Amniotic stem cell (primary cell): ENCODE measurements around the gene PLAAT3.
"Not testable (repeated sequence)": the region's sequence is repeated elsewhere in the genome, so short reads cannot be mapped to it uniquely, and the experiment has no call there.

Source experiments
- DNase-seq: peaks from one replicate; lab custom pipeline; 2025; lab: John Stamatoyannopoulos, UW

PLAAT3 gene

DNA sequence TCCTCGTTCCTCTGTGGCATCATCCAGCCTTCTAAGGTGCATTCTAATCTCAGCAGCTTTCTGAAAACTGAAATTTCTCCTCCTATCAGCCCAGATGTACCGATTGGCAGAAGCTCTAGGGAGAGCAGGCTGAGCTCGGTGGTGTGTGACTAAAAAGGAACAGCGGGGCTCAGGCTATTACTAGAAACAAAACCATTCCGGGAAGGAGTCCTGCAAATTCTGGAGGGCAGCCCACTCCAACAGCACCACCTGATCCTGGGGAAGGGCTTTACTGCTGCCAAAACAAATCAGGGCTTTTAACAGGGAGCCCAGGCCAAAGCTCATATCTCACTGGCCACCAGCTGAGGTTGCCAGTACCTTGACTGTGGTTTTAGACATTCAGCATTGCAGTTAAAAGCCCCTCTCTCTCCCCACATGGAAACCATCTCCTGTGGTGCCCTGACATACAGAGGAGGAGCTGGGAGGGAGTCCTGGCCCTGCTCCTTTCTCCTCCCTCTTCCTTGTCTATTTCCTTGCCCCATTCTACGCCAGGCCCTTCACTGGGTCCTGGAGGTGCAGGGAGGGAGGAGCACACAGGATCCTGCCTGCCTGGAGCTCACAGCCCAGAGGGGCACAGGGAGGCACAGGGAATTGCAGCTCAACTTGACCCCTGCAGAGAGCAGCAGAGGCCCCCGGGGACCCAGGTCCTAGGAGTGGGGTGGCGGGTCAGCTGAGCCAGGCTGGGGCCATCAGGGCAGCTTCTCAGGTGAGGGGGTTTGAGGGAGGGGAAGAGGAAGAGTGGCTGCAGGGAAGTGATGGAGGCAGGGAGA lies 76.7 kb downstream of the PLAAT3 start:
- DNase-seq: no peak

DNA sequence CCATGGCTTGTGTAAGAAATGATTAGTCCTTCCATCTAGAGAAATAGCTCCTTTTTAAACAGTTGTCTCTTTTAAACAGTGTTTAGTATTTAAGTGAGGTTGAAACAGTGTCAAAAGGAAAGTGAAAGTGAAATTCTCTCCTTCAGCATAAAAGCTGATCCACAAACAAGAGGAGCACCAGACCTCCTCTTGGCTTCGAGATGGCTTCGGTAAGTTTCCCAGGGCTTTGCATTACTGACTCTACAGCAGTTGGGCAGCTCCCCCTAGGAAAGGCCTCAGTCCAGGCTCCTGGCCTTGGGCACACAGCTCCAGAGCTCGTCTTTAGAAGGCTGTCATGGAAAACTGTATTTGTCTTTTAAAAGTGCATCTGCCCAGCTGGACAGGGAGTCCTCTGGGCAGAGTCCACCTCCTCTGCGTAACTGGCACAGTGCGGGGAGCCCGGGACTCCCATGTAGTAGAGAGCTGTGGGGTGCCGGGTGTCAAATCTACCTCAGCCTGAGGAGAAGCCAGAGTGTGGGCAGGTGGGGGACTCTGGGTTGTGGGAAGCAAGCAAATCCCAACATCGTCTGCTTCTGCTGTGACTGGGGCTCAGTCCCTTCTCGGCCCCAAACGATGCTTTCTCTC lies 77.5 kb downstream of the PLAAT3 start, which contains the start of gene PLAAT4:
Gene PLAAT4 (plus strand): TSS at position 140 of the 624 bp plus-strand sequence. CDS start 61 bp downstream, at position 201.
- no peak for DNase-seq

DNA sequence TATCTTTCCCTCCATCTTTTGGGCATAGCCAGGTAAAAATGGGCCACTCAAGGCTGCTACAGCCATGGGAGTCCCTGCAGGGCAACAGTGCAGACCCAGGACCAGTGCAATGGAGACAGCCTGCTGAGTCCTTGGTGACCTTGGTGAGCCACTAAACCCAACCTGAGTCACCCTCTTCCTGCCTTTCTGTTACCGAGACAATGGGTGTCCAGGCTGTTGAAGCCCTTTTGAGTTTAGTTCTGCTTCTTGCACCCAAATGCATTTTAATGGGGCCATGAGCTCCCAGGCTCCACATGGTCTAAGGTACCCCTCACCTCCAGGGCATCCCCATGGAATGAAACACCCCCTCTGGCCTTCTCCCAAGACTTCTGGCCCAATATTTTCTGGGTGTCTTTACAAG lies 78.5 kb downstream of the PLAAT3 start:
- no peak for DNase-seq

DNA sequence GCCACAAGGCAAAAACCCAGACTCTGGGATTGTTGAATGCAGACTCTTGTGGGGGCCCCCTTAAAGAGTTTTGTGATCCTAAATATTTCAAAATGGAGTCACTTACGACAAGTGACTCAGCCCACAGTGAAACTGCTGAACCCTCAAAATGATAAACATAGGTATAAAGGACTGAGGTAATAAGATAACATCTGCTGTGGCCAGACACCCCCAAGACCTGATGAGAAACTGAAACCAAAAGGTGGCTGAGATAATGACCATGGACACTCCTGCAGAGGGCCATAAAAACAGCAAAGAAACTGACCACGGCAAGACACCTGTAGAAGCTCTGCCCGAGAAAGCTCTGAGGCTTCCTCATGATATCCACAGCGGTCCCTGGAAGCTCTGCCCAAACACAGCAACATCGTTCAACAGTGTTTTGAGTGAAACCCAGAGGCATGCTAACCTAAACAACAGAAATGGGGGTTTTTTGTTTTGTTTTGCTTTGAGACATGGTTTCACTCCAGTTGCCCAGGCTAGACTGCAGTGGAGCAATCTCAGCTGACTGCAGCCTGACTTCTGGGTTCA lies 79.3 kb downstream of the PLAAT3 start:
- no peak for DNase-seq

DNA sequence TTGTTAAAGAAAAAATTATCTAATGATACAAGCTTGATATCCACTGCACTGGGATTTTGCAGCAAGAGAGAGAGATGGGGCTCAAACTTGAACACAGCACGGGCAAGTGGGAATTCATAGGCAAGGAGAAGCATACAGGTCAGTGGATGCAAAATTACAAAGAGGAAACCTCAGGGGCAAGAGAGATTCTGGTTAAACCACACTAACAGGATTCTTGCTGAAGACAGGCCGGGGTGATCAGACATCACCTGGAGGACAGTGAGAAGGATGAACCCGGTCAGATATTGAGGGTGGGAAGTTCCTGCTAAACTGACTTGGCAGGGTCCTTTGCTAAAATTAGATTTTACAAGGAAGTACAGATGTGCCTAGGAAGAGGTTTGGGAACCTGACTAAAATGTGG lies 80.2 kb downstream of the PLAAT3 start:
- no peak for DNase-seq

DNA sequence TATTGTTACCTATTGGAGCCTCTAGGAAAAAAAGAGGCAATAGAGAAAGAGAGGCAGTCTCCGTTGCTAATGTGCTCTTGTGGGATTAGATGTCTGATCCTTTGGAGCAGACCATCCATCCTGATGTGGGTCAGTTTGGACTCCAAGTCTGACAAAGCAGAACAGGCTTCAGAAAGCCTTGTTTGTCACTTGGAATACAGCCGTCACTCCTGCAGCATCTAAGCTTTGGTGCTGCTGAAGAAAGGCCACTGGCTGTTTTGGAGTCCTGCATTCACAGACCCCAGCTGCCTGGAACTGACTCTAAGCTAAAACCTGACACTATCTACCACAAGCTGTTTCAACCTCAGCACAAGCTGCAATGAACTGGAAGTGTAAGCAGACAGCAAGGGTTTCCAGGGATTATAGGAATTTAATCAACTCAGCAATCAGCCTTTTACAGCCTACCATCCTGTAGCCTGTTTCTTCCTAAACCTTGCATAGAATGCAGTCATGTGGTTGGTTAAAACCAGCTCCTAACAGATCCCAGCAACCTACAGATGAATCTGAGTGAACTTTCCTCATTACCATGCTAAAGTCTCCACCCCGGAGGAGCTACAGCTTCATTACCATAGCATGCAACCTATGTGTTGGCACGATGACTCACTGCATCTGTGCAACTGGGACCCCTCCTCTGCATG lies 81.3 kb downstream of the PLAAT3 start:
- no peak for DNase-seq

DNA sequence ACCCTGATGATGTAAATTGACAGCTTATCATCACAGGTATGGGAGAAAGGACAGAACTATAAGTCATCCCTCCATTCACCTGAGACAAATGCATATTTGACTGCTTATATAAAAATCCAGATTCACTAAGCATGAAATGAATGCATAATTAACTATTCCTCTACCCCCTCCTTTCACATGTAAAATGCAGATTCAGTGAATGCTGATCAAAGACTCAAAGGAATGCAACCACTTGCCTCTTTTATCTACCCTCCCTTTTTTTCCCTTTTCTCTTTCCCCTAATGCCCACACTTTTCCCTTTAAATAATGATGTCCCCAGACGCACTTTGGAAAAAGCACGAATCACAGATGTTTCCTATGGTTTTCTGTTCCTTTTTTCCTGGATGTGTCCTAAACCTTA lies 82.1 kb downstream of the PLAAT3 start:
- no peak for DNase-seq

DNA sequence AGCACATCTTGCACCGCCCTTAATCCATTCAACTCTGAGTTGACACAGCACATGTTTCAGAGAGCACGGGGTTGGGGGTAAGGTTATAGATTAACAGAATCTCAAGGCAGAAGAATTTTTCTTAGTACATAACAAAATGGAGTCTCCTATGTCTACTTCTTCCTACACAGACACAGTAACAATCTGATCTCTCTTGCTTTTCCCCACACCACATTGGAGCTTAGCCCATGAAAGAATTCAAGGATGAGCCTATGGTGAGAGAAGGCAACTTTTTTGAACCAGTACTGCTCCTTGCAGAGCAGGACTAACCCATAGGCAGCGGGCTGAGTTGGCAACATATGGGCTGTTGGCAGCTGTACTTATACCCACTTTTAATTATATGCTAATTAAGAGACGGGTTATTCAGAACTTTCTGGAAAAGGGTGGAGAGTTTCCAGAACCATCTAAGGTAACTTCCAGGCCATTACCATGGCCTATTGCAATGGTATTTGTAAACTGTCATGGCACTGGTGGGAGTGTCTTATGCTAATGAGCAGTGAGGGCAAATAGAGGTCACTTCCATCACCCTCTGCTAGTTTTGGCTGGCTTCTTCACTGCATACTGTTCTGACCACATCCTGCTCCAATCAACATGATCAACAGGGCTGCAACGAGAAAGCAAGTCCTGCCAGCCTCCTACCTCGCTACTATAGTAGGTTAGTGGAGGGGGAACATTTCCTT lies 83.0 kb downstream of the PLAAT3 start:
- not testable (repeated sequence) for DNase-seq

DNA sequence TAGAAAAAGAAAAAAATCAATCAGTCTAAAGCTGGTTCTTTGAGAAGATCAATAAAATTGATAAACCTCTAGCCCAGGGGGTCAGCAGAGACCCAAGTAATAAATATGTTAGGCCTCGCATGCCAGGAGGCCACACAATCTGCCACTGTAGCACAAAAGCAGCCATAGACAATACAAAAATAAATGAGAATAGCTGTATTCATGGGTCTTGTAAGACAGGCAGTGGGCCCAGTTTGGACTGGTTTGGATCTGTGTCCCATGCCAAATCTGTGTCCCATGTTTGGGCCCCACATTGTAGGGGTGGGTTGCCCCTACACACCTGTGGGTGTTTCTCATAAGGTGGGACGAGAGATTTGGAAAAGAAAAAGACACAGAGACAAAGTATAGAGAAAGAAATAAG lies 84.2 kb downstream of the PLAAT3 start:
- DNase-seq: no peak

DNA sequence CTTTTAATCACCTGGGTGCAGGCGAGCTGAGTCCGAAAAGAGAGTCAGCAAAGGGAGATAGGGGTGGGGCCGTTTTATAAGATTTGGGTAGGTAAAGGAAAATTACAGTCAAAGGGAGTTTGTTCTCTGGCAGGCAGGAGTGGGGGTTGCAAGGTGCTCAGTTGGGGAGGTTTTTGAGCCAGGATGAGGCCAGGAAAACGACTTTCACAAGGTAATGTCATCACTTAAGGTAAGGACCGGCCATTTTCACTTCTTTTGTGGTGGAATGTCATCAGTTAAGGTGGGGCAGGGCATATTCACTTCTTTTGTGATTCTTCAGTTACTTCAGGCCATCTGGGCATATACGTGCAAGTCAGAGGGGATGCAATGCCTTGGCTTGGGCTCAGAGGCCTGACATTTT lies 84.9 kb downstream of the PLAAT3 start:
- DNase-seq: not testable (repeated sequence)

DNA sequence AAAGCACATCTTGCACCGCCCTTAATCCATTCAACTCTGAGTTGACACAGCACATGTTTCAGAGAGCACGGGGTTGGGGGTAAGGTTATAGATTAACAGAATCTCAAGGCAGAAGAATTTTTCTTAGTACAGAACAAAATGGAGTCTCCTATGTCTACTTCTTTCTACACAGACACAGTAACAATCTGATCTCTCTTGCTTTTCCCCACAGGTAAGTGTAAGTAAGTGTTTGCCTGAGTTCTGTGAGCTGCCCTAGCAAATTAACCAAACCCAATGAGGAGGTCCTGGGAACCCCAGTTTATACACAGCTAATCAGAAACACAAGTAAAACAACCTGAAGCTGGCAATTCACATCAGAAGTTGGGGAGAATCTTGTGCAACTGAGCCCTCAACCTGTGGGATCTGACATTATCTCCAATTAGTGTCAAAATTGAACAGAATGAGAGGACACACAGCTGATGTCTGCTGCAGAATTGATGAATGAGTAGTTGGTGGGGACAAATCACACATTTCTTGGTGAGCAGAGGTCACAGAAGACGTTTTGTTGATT lies 85.4 kb downstream of the PLAAT3 start:
- DNase-seq: not testable (repeated sequence)

DNA sequence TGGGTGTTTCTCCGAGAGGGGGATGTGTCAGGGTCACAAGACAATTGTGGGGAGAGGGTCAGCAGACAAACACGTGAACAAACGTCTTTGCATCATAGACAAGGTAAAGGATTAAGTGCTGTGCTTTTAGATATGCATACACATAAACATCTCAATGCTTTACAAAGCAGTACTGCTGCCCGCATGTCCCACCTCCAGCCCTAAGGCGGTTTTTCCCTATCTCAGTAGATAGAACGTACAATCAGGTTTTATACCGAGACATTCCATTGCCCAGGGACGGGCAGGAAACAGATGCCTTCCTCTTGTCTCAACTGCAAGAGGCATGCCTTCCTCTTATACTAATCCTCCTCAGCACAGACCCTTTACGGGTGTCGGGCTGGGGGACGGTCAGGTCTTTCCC lies 86.1 kb downstream of the PLAAT3 start:
- not testable (repeated sequence) for DNase-seq

DNA sequence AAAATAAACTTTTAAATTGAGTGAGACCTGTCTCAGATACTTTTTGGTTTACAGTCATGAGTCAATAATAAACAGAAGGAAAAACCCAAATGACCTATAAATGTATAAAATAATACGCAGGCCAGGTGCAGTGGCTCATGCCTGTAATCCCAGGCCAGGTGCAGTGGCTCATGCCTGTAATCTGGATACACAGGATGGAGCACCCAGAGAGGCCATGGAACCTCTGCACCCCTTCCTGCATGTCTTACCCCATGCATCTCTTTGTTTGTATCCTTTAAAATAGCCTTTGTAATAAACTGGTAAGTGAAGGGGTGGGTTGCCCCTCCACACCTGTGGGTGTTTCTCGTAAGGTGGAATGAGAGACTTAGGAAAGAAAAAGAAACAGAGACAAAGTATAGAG lies 86.6 kb downstream of the PLAAT3 start:
- no peak for DNase-seq
